Stimulated activated CD4-positive, alpha-beta T cell treated with anti-CD3 and anti-CD28 coated beads, Interleukin-4, amount 100 ng/mL, for 4 hours (primary cell): ENCODE data around the gene CCS.
"Not testable (repeated sequence)": the region's sequence is repeated elsewhere in the genome, so short reads cannot be mapped to it uniquely, and the experiment has no call there.

Experiments
- DNase-seq, 2 experiments: peaks; one replicate each; pipeline ENCODE4 v3.0.0-alpha.2; 2020

The CCS gene

DNA sequence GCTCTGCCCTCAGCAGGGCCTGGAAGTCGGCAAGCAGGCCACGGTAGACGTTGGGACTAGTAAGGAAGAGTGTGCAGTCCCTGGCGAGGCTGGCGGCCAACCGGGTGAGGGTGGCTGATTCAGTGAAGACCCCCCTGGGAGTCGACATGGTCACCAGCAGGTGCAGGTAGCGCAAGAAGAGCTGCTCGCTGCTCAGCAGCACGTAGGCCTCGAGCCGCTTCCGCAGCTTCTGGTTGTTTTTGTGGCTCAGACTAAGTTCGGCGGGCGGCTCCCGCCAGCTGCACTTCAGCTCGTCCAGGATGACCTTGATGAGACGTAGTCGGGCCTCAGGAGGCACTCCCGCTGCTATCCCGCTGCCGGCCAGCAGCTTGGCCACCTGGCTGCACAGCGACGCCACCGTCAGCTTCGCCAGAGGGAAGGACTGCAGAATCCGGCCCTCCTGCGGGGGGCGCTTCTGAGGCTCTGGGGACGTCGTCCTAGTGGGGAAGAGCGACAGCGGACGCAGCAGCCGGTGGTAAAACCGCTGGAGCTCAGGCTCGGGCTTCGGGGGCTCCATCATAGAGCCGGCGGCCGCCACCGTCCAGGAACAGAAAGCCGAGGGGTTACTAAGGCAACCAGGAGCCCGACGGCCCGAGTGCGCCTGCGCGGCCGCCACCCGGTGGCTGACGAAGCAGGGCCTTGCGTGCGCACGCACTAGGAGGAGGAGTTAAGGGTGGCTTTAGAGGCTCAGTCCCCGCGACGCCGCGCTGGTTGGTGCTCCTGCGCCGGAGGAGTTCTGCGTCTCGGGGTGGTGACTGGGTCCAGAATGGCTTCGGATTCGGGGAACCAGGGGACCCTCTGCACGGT lies at the start of gene CCS, which contains the start of gene CCDC87:
CCS (plus strand) TSS at position 729 of the 846 bp plus-strand sequence; CDS start at position 806, 77 bp downstream.
CCDC87 (minus strand) TSS at position 607 of the 846 bp plus-strand sequence; CDS start at position 559, 48 bp downstream.
- peak; percentile 97 to 99 for DNase-seq

DNA sequence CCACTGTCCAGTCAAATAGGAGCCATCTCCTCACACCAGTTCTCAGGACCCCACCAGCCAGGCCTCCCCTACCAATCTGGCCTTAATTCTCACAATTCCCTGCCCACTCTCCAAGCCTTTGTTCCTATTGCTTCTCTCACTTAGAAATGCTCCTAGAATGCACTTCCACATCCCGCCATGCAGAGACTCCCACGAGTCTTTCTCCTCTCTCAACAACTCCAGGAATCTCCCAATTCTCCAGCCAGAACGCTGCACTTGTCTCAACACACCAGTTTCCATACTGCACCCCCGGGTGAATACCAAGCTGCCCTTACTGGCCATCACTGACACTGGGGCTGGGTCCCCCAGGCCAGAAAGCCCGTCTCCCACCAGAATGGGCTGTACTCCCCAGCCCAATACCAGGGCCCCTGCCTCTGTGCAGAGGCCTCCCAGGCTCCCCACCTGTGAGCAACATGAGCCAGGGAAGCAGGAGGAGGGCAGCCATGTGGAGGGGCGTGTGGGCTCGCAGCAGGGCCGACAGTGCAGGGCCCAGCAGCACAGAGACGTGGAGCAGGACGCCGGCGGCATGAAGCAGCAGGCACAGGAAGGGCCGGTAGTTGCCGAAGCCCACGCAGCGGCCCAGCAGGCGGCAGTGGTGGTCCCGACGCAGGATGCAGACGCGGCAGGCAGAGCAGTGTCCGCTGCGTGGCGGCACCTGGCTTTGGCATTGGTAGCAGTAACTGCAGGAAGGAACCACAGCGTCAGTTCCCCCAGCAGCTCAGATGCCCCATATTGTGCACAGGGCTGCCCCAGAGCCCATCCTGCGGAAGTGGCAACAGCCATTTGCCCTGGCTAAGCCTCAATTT lies 49.5 kb upstream of the CCS start:
- peak; percentile 33 to 38 for DNase-seq

DNA sequence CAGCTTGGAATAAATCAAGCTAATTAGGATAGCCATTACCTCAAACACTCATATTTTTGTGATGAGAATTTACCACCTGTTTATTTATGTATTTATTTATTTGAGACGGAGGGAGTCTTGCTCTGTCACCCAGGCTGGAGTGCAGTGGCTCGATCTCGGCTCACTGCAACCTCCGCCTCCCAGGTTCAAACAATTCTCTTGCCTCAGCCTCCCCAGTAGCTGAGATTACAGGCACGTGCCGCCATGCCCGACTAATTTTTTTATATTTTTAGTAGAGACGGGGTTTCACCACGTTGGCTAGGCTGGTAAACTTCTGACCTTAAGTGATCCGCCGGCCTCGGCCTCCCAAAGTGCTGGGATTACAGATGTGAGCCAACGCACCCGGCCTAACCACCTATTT lies 48.0 kb upstream of the CCS start:
- not testable (repeated sequence) for DNase-seq

DNA sequence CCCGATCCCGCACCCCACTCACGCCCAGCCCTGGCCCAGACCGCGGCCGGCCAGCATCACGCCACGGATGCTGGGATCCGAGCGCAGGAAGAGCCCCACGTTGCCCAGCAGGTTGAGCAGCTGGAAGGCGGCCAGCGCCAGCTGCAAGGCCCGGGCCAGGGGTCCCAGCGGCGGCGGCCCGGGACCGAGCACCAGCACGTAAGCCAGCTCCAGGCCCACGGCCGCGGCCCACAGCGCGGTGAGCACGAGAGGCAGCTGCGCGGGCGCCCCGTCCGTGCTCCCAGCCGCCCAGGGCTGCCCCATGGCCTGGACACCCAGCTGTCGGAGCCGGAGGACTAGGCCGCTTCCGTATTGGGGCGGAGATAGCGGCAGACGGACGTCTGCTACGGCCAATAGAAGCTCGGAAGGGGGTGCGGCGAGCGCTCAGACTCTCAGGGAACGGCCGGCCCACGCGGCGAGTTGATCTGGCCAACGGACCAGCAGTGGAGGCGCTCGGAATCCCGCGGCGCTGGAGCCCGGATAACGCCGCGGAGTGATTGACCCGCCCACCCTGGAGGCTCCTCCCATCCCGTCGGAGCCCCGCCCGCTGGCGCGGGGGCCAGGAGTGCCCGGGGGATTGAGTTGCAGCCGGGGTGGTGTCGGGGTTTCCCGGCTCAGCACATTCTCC lies 47.2 kb upstream of the CCS start, which contains the start of gene ZDHHC24:
ZDHHC24 (minus strand) TSS at position 348 of the 667 bp plus-strand sequence; CDS start at position 303, 45 bp downstream.
- DNase-seq = peak; percentile 76 to 87

DNA sequence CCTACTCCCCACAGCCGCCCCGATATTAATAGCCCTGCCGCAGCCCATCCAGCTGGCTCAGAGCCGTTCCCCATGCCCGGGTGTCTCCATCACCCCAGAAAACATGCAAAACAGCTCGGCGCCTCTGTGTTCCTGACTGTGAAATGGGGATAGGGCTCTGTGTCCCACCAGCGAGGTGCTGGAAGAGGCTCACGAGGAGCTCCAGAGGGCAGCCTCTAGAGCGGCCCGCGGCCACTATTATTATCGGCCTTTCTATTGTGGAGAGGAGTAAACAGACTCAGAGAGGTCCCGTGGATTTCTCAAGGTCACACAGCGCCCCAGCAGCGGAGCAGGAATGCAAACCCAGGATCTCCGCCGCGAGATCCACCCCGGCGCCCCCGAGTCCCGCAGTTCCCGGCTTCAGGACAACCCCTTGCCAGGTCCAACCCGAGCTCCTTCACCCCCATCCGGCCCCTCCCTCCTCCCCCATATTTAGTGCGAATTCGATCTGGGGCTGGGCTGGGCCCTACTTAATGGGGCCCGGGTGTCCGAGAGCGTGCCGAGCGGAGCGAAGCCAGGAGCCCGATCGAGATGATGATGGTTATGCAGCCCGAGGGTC lies 46.5 kb upstream of the CCS start, which contains the start of gene ACTN3:
ACTN3 (plus strand) TSS at position 536 of the 598 bp plus-strand sequence; CDS start at position 571, 35 bp downstream.
- no peak for DNase-seq

DNA sequence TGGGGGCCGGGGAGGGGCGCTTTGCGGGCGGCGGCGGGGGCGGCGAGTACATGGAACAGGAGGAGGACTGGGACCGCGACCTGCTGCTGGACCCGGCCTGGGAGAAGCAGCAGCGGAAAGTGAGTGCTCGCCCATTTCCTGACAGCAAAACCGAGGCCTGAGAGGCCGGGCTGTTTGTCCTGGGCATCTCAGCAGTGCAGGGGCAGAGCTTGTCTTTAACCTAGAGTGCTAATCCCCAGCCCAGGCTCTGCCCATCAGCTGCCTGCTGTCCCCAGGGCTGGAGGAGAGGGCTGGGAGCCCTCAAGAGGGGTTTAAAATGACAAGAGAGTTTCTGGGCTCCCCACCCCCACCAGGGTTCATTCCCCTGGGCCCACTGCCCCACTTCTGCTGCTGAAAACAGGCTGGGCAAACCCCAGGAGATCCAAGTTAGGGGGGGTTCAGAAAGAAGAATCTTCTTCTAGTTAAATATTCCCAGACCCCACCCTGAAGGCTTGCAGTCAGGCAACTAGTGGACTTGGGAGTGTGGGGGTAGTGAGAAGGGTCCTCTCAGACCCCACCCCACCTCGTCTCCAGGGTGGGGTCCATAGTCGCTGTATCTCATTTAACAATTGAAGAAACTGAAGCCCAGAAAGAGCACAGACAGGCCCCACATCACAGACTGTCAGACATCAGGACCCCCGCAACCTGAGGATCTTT lies 45.9 kb upstream of the CCS start:
- DNase-seq = no peak

GRCh38 chr11:66547662-66548009 lies 45.3 kb upstream of the CCS start:
- no peak for DNase-seq

DNA sequence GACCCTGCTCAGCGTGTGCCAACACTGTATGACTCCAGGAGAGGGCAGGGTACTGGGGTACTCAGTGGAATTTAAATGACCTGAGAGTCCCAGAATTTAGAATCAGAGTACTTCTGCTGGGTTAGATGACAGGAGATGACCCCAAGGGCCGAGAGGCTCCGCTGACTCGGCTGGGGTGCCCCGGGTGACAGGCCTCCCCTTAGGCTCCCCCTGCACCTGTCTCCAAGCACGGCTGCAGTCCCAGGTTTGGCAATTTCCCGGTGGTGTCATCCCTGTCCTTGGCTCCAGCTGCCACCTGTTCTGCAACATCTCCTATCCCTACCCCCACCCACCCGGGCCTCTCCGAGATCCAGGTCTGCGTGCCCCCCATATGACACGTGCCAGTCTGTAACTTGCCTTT lies 44.9 kb upstream of the CCS start:
- no peak for DNase-seq

DNA sequence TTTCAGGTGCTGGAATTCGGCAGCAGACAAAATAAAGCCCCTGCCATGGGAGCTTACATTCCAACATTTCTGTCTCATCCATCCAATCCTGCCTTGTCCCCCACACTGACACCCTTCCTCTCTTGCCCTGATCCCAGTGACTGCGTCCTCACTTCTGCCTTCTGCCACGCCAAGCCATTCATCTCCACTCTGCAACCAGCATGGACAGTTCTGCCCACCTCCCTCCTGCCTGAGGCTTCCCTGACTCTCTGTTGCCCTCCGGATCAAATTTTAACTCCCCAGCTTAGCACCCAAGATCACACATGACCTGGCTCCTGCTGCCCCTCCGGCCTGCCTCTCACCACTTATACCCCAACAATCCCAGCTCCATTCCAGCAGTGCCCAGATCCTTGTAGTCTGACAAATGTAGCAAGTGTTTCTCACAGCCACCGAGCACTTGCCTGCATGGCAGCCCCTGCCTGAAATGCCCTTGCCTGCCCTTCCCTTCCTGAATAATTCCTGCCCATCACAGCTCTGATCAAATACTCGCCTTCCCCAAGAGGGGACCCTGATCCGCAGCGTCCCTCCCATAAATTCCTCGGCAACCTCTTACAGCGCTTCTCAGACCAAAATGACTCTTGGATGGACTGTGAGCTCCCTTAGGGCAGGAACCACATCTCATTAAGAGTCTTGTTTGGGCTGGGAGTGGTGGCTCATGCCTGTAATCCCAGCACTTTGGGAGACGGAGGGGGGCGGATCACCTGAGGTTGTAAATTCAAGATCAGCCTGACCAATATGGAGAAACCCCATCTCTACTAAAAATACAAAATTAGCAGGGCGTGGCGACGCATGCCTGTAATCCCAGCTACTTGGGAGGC lies 44.0 kb upstream of the CCS start:
- no peak for DNase-seq

DNA sequence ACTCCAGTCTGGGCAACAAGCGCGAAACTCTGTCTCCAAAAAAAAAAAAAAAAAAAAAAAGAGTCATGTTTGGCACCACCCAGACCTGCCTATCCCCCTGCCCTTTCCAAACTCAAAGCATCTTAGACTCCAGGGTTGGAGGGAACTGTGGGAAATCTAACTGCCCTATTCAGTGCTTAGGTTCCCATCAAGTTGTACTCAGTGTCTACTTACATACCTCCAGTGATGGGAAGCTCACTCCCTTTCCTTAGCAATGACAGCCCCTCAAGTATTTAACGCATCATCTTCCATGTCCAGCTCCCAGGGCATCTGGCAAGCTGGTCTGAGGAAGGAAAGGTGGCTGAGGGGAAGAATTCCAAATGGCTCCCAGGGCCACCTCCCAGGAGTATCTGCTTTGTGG lies 43.3 kb upstream of the CCS start:
- DNase-seq = no peak

GRCh38 chr11:66550887-66551286 lies 42.1 kb upstream of the CCS start:
- no peak for DNase-seq

GRCh38 chr11:66554602-66555001 lies 38.4 kb upstream of the CCS start:
- no peak for DNase-seq

DNA sequence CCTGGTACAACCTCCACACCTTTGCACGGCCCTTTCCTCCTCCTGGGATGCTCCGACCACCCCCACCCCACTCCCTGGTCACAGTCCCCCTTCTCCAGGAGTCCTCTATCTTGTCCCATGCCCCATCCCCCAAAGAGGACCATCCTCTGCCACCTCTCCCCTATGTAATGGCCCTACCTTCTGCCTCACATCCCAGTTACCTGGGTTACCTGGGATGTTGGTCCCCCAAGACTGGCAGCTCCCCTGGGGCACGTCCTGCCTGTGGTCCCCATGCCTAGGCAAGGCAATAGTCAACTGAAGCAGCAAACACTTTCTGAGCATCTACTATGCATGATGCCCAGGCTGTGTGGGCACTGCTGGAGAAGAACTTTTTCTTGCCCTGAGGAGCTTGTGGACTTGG lies 37.6 kb upstream of the CCS start:
- no peak for DNase-seq

- DNase-seq = no peak
Measured at GRCh38 chr11:66556086-66556485, 36.9 kb upstream of the CCS start.

DNA sequence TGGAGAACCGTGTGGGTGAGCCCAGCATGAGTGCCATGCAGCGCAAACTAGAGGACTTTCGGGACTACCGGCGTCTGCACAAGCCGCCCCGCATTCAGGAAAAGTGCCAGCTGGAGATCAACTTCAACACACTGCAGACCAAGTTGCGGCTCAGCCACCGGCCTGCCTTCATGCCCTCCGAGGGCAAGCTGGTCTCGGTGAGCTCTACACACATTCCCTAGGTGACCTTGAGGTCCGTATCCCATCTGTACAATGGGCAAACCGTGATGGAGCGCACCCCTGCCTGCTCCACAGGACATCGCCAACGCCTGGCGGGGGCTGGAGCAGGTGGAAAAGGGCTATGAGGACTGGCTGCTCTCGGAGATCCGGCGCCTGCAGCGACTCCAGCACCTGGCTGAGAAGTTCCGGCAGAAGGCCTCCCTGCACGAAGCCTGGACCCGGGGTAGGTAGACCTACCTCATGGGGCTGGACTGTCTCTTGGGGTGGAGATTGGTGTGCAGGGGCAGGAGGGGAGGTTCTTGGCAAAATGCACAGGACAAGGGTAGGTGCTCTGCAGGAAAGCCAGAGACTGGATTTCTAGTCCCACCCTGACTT lies 35.2 kb upstream of the CCS start:
- no peak for DNase-seq

DNA sequence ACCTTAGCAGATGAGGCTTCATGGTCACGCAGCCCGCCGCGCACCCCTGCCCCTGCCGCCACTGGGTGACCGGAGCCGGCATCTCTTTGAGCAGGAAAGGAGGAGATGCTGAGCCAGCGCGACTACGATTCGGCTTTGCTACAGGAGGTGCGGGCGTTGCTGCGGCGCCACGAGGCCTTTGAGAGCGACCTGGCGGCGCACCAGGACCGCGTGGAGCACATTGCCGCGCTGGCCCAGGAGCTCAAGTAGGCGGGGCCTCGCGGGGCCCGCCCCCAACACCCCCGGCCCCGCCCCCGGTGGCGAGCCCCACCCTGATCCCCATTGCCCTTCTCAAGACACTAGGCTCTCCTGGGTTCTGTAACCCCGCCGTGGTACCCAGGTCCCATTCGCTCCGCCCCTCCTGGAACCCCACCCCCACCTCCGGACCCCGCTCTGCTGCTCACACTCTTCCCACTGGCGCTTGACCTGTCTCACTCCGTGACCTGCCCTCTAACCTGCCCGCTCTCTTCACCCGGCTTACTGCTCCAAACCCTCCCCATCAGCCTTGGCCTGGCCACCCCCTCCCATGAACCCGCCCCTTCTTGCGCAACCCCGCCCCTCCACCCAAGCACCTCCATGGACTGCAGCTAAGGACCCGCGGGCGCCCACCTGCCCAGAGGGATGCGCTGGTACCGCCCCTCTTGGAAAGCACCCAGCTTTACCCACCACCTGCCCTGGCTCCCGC lies 33.7 kb upstream of the CCS start:
- peak; percentile 37 to 42 for DNase-seq

DNA sequence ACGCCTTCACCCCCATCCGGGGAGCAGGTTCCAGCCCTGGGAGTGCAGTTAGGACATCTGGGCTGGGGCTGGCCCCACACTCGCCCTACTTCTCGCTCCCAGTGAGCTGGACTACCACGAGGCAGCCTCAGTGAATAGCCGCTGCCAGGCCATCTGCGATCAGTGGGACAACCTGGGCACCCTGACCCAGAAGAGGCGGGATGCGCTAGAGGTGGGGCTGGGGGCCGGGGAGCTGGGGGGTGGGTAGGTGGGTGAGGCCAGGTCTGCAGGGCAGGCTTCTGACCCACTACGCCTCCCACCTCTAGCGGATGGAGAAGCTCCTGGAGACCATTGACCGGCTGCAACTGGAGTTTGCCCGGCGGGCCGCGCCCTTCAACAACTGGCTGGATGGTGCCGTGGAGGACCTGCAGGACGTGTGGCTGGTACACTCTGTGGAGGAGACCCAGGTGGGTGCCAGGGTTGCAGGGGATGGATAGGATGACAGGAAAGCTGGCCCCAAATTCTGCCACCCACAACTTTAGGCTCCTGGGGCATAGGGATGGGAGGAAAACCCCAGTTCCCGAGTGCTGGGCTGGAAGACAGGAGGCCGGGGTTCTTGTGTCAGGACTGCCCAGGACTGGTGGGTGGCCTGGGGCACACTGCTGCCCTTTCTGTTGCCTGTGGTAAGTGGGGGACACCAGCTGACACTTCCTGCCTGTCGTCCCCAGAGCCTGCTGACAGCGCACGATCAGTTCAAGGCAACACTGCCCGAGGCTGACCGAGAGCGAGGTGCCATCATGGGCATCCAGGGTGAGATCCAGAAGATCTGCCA lies 32.9 kb upstream of the CCS start:
- no peak for DNase-seq

DNA sequence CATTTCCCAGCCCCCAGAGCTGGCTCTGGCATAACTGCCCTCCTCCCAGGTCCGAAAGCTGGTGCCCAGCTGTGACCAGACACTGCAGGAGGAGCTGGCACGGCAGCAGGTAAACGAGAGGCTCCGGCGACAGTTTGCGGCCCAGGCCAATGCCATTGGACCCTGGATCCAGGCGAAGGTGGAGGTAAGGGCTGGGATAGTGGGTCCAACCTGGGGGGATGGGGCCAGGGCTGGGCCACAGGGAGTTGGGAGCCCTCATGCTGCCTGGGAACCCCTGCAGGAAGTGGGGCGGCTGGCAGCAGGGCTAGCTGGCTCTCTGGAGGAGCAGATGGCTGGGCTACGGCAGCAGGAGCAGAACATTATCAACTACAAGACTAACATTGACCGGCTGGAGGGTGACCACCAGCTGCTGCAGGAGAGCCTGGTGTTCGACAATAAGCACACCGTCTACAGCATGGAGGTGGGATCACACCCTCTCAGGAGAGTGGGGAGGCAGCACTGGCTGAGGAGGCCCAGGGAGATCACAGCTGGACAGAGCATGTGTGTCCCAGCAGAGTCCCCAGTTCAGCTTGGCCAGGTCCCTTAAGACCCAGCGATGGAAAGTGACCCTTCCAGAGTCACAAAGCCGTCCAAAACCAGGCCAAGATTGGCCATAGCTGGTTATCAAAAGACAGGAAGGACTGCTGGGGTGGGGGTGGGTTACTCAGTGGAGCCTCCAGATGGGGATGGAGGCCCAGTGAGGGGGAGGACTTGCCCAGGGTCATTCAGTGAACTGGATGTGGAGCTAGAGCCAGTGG lies 31.6 kb upstream of the CCS start:
- DNase-seq = no peak
